ENCODE data around the gene IZUMO4. TPM values are rescaled to one million over a fixed set of nuclear protein-coding genes. Genes with fewer than 3 reads are reported as not detected.

Gene IZUMO4
- total and polyA plus RNA-seq, 8 donors: 3.5 to 22.3 (median 8.1) TPM; not detected in 3

DNA sequence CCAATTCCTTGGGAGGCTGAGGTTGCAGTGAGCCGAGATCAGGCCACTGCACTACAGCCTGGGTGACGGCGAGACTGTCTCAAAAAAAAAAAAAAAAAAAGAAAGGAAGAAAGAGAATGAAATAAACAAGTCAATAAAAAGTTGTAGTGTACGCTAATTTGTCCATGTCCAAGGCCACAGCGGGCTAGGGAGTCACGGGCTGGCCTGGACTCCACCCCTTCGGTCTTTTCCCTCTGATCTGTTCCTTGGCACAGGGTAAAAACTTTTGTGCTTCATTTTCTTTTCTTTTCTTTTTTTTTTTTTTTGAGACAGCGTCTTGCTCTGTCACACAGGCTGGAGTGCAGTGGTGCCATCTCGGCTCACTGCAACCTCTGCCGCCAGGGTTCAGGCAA is 26.3 kb upstream of the IZUMO4 start:
- Histone ChIP-seq H3K27me3 (no peaks in the 10 kb centered on the region), H3K27ac (peak overlapping the region in 1 of 5 donors; percentile 39), H3K36me3 (peaks cover 33 to 47% (median 46%) of the 10 kb centered on the region in 4 donors), H3K9me3 (no peaks in the 10 kb centered on the region), H3K4me3 (no peak overlapping the region), H3K4me1 (peaks cover 7 to 42% (median 15%) of the 10 kb centered on the region in 4 donors)
- 85 to 95% (median 93%) methylated on average over 10 of the region's 10 CpGs for WGBS, 5 donors
- TF ChIP-seq EP300 (IDR thresholded peaks at IDR 0.05): no peak
- no peak for TF ChIP-seq POLR2A (IDR thresholded peaks at IDR 0.05)
- TF ChIP-seq, protein P1, sequence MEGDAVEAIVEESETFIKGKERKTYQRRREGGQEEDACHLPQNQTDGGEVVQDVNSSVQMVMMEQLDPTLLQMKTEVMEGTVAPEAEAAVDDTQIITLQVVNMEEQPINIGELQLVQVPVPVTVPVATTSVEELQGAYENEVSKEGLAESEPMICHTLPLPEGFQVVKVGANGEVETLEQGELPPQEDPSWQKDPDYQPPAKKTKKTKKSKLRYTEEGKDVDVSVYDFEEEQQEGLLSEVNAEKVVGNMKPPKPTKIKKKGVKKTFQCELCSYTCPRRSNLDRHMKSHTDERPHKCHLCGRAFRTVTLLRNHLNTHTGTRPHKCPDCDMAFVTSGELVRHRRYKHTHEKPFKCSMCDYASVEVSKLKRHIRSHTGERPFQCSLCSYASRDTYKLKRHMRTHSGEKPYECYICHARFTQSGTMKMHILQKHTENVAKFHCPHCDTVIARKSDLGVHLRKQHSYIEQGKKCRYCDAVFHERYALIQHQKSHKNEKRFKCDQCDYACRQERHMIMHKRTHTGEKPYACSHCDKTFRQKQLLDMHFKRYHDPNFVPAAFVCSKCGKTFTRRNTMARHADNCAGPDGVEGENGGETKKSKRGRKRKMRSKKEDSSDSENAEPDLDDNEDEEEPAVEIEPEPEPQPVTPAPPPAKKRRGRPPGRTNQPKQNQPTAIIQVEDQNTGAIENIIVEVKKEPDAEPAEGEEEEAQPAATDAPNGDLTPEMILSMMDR (IDR thresholded peaks at IDR 0.05): no peak
- TF ChIP-seq POLR2AphosphoS5 (IDR thresholded peaks at IDR 0.05): no peak
- DNase-seq: no peak
- intact Hi-C loops (cut with DNase I; ENCODE audit: low total_unique reads): loop anchor here (5.0 to 10.0 kb wide), 2 partner anchors 48 to 136 kb away; no protein-coding TSS in a partner anchor

GRCh38 chr19:2070986-2071673 is 25.6 kb upstream of the IZUMO4 start:
- DNase-seq: no peak
- TF ChIP-seq, protein P1 (IDR thresholded peaks at IDR 0.05): no peak
- no peak for TF ChIP-seq POLR2A (IDR thresholded peaks at IDR 0.05)
- TF ChIP-seq EP300 (IDR thresholded peaks at IDR 0.05): no peak
- TF ChIP-seq POLR2AphosphoS5 (IDR thresholded peaks at IDR 0.05): no peak
- Histone ChIP-seq H3K36me3 (peaks cover 40 to 54% (median 53%) of the 10 kb centered on the region in 4 donors), H3K9me3 (no peaks in the 10 kb centered on the region), H3K4me3 (no peak overlapping the region), H3K27me3 (no peaks in the 10 kb centered on the region), H3K4me1 (peaks cover 7 to 39% (median 12%) of the 10 kb centered on the region in 4 donors), H3K27ac (peak overlapping the region in 1 of 5 donors; percentile 35)
- intact Hi-C loops (cut with DNase I; ENCODE audit: low total_unique reads): loop anchor here (5.0 to 10.0 kb wide), 2 partner anchors 49 to 136 kb away; no protein-coding TSS in a partner anchor
- 88 to 95% (median 90%) methylated on average over 19 of the region's 19 CpGs for WGBS, 5 donors

- no peak overlapping the region for H3K4me3 ChIP-seq
- no peak for DNase-seq
- WGBS, 5 donors: 87 to 92% (median 91%) methylated on average over 28 to 32 of the region's 32 CpGs
- H3K27ac ChIP-seq: no peak overlapping the region
- TF ChIP-seq EP300 (IDR thresholded peaks at IDR 0.05) (no peak), POLR2AphosphoS5 (IDR thresholded peaks at IDR 0.05) (no peak), POLR2A (IDR thresholded peaks at IDR 0.05) (no peak)
- TF ChIP-seq, protein P1 (IDR thresholded peaks at IDR 0.05): no peak
- intact Hi-C loops (cut with DNase I; ENCODE audit: low total_unique reads): loop anchor here (5.0 to 10.0 kb wide), 2 partner anchors 51 to 138 kb away; no protein-coding TSS in a partner anchor
- H3K36me3 ChIP-seq: peaks cover 58 to 72% (median 71%) of the 10 kb centered on the region in 4 donors
- H3K4me1 ChIP-seq: peaks cover 7 to 39% (median 12%) of the 10 kb centered on the region in 4 donors
- no peaks in the 10 kb centered on the region for H3K9me3 ChIP-seq
- no peaks in the 10 kb centered on the region for H3K27me3 ChIP-seq
Observed at GRCh38 chr19:2072757-2073551, 23.8 kb upstream of the IZUMO4 start.

GRCh38 chr19:2076526-2076944 is 20.2 kb upstream of the IZUMO4 start:
- intact Hi-C loops (cut with DNase I; ENCODE audit: low total_unique reads): loop anchor here (10.0 kb wide), 1 partner anchor 142 kb away; no protein-coding TSS in a partner anchor
- 95 to 98% (median 97%) methylated on average over 30 to 32 of the region's 32 CpGs for WGBS, 5 donors
- no peak for TF ChIP-seq POLR2AphosphoS5 (IDR thresholded peaks at IDR 0.05)
- TF ChIP-seq, protein P1 (IDR thresholded peaks at IDR 0.05): no peak
- TF ChIP-seq EP300 (IDR thresholded peaks at IDR 0.05): no peak
- no peak for TF ChIP-seq POLR2A (IDR thresholded peaks at IDR 0.05)
- Histone ChIP-seq H3K4me1 (peaks cover 0 to 47% (median 5%) of the 10 kb centered on the region in 4 donors), H3K9me3 (no peaks in the 10 kb centered on the region), H3K36me3 (peaks cover 68 to 100% (median 98%) of the 10 kb centered on the region in 4 donors), H3K27me3 (no peaks in the 10 kb centered on the region), H3K4me3 (no peak overlapping the region), H3K27ac (no peak overlapping the region)
- no peak for DNase-seq
